CD4-positive, alpha-beta T cell treated with Interleukin-6 at 100 ng/mL for 8 hours (primary cell): ENCODE data around the gene ZSCAN22.

ENCODE experiments used
- DNase-seq: peaks from one replicate; pipeline ENCODE4 v3.0.0-alpha.2; 2020; ENCODE audit warnings: mixed read lengths, low spot score

ZSCAN22 gene

GRCh38 chr19:58351990-58352755, 25.4 kb downstream of the ZSCAN22 start:
- no peak for DNase-seq

- DNase-seq = no peak
Measured at GRCh38 chr19:58352760-58353671, 26.2 kb downstream of the ZSCAN22 start, which contains the start of gene A1BG. Gene A1BG, minus strand, starts transcription at chr19:58353492. Its CDS starts 55 bp downstream, at chr19:58353437.

DNA sequence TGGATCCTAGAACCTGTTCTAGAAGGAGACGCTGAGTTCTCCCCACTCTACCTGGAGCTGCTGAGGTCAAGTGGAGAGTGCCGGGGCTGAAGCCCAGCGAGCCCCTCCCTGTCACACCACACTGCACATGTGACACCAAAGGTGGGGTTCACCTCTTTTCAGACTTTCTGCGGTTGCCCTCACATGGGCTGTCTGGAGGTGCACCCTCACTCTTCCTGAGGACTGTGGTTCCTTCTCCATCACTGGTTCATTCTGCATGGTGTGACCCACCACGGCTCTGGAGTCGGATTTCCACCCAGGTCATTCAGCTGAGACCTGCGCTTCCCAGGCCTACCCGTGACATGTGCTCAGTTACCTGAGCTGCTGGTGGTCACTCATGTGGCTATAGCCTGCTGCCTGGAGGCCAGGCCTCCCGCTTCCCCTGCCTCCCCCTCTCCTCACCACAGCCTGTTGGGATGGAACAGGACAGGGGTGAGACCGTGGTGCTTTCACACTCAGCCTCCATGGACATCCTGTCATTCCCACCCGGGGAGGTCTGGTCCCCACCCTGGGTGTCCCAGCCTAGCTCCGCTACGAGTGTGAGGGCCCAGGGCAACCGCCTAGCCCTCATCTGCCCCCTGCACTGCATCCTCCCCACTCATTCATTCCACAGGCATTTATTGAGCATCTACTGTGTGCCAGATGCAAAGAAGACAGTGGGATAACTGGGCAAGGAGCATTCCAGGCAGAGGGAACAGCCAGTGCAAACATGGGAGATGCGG, 27.1 kb downstream of the ZSCAN22 start:
- DNase-seq = no peak

- no peak for DNase-seq
Measured at GRCh38 chr19:58354478-58355030, 27.8 kb downstream of the ZSCAN22 start.

GRCh38 chr19:58355215-58355796, 28.5 kb downstream of the ZSCAN22 start:
- no peak for DNase-seq

GRCh38 chr19:58355908-58356765, 29.3 kb downstream of the ZSCAN22 start:
- peak; percentile 26 for DNase-seq

- no peak for DNase-seq
Measured at GRCh38 chr19:58356766-58357480, 30.1 kb downstream of the ZSCAN22 start.

DNA sequence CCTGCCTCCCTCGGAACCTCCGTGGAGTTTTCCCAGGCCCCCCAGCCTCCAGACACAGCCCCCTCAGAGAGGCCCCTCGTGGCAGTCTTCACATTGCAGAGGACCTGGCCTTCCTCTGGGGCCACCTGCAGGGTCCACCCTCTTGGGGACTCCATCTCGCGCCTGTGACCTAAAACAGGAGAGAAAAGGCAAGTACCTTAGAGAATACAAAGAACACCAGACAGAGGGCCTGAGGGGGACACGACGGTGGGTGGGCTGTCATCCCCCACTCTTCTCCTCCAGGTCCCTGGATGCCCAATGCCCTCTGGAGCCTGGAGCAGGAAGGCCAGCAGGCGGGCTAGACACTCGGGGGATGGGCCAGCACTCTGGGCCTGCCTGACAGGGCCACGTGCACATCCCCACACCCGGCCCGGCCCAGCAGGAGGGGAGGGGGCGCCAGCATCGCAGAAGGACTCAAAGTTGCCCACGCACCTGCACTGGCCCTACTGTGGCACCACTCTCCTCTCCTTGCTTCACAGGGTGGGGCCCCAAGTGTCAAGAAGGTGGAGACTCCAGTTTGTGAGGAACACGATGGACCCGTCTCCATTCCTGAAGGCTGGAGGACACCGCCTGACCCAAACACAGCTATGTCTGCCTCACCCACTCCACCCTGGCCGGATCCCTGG, 30.8 kb downstream of the ZSCAN22 start:
- DNase-seq = no peak

GRCh38 chr19:58361900-58362271, 35.1 kb downstream of the ZSCAN22 start:
- no peak for DNase-seq

GRCh38 chr19:58362272-58362994, 35.6 kb downstream of the ZSCAN22 start, which contains the start of gene ZNF497:
Gene ZNF497, minus strand, starts transcription at chr19:58362751. Its CDS starts 5,116 bp downstream, at chr19:58357635.
- DNase-seq = peak; percentile 98

DNA sequence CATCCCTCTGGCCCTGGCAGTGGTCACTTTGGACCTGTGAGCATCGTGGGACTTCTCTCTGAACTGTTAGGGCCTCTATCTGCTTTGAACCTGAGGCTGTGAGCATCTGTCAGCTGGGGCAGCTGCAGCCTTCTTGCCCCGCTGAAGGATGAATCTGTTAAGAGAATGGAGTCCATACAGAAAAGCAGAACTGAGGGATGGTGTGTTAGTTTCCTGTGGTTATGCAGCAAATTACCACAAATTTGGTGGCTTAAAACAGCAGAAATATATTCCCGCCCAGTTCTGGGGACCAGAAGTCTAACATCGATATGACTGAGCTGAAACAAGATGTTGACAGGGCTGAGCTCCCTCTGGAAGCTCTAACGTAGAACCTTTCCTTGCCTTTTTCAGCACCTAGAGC, 37.4 kb downstream of the ZSCAN22 start:
- no peak for DNase-seq

DNA sequence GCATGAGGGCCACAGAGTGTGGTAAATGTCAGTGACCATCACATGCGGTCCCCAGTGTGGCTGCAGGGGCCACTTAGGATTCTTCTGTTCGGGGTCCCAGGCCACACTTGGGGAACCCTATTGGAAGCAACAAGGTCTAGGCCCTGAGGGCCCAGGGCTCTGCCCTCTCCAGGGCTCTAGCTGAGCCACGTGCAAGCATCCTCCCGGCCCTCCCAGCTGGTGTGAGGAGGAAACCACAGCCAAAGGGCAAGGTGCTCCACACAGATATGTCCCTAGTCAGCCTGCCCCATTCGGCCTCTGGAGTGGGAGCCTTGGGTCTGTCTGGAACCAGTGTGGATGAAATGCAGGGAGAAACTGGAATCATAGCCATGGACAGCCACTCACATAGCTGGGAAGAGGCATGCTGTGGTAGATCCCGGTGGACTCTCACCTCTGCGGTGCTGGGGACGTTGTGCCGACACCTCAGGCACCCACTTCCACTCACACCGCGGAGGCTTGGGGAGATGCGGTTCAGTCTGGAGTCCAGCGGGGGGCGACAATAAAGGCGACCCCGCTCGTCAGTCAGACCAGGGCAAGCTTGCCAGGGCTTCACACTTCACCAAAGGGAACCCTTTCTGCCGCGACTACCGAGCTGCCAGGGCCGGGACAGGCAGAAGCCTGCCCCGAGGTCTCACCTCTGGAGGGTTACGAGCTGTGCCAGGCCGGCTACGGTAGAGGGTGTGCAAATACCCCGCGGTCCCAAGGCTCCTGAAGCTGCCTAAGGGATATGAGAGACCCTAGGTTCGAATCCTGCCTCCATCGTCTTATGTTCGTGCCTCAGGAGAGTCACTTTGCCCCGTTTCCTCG, 40.0 kb downstream of the ZSCAN22 start:
- no peak for DNase-seq

DNA sequence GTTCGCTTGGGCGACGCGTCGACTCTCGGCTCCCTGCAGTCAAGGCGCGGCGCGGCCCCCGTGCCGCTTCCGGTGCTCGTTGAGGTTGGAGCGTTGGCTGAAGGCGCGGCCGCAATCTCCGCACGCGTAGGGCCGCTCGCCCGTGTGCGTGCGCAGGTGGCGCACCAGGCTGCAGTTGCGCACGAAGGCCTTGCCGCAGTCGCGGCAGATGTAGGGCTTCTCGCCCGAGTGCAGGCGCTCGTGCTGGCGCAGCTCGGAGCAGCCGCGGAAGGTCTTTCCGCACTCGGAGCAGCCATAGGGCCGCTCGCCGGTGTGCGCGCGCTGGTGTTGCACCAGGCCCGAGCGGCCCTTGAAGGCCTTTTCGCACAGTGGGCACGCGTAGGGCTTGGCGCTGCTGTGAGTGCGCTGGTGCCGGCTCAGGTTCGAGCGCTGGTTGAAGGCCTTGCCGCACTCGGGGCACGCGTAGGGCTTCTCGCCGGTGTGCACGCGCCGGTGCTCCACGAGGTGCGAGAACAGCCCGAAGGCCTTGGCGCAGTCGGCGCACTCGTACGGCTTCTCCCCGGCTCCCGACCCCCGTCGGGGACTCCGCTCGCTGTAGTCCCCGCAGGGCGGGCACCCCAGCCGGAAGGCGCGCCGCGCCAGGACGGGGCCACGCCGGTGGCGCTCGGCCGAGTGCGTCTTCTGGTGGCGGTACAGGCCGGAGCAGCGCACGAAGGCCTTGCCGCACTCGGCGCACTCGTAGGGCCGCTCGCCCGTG, 41.1 kb downstream of the ZSCAN22 start:
- DNase-seq = no peak

GRCh38 chr19:58368561-58369360, 42.0 kb downstream of the ZSCAN22 start:
- no peak for DNase-seq

- no peak for DNase-seq
Measured at GRCh38 chr19:58372311-58373133, 45.7 kb downstream of the ZSCAN22 start.
